Activated CD4-positive, alpha-beta T cell treated with anti-CD3 and anti-CD28 coated beads for 1 hour (primary cell): ENCODE results near the gene LHX6.
A peak's percentile ranks its signal among the peaks of the same experiment; 100 is the strongest.

Experiments
- DNase-seq: peaks from one replicate; pipeline ENCODE4 v3.0.0-alpha.2; 2020

The LHX6 gene

GRCh38 chr9:122214507-122214906, 14.2 kb downstream of the LHX6 start:
- no peak for DNase-seq

GRCh38 chr9:122213589-122214413, 15.0 kb downstream of the LHX6 start:
- DNase-seq = peak; percentile 28

GRCh38 chr9:122213102-122213588, 15.6 kb downstream of the LHX6 start:
- DNase-seq = no peak

- no peak for DNase-seq
Measured at GRCh38 chr9:122212473-122213004, 16.2 kb downstream of the LHX6 start.

- DNase-seq = no peak
Measured at GRCh38 chr9:122209451-122209850, 19.3 kb downstream of the LHX6 start.

- DNase-seq = no peak
Measured at GRCh38 chr9:122207096-122207495, 21.7 kb downstream of the LHX6 start.

GRCh38 chr9:122206118-122207046, 22.4 kb downstream of the LHX6 start:
- no peak for DNase-seq

- DNase-seq = no peak
Measured at GRCh38 chr9:122205176-122205575, 23.6 kb downstream of the LHX6 start.

GRCh38 chr9:122204491-122204890, 24.3 kb downstream of the LHX6 start:
- no peak for DNase-seq

GRCh38 chr9:122204055-122204454, 24.7 kb downstream of the LHX6 start:
- no peak for DNase-seq

GRCh38 chr9:122202111-122202510, 26.6 kb downstream of the LHX6 start:
- DNase-seq = no peak

GRCh38 chr9:122201641-122202040, 27.1 kb downstream of the LHX6 start:
- no peak for DNase-seq

- no peak for DNase-seq
Measured at GRCh38 chr9:122200960-122201595, 27.7 kb downstream of the LHX6 start.

GRCh38 chr9:122197882-122198281, 30.9 kb downstream of the LHX6 start:
- no peak for DNase-seq

- DNase-seq = no peak
Measured at GRCh38 chr9:122197426-122197825, 31.3 kb downstream of the LHX6 start.

- DNase-seq = no peak
Measured at GRCh38 chr9:122195875-122196274, 32.9 kb downstream of the LHX6 start.

GRCh38 chr9:122193651-122194050, 35.1 kb downstream of the LHX6 start:
- DNase-seq = no peak

GRCh38 chr9:122192914-122193525, 35.7 kb downstream of the LHX6 start:
- no peak for DNase-seq

GRCh38 chr9:122192261-122192875, 36.4 kb downstream of the LHX6 start:
- no peak for DNase-seq

GRCh38 chr9:122191584-122191983, 37.2 kb downstream of the LHX6 start:
- no peak for DNase-seq

- DNase-seq = no peak
Measured at GRCh38 chr9:122190597-122191381, 38.0 kb downstream of the LHX6 start.
